GM21515 (cell line): Measurements from ENCODE around the gene HAPLN2.
"Not testable (repeated sequence)": the region's sequence is repeated elsewhere in the genome, so short reads cannot be mapped to it uniquely, and the experiment has no call there.

Experiments
- ATAC-seq: cut with Tn5 transposase; IDR thresholded peaks from one replicate; pipeline ENCODE4 v1.9.1; 2021; ENCODE audit not compliant: unreplicated experiment

Gene HAPLN2

DNA sequence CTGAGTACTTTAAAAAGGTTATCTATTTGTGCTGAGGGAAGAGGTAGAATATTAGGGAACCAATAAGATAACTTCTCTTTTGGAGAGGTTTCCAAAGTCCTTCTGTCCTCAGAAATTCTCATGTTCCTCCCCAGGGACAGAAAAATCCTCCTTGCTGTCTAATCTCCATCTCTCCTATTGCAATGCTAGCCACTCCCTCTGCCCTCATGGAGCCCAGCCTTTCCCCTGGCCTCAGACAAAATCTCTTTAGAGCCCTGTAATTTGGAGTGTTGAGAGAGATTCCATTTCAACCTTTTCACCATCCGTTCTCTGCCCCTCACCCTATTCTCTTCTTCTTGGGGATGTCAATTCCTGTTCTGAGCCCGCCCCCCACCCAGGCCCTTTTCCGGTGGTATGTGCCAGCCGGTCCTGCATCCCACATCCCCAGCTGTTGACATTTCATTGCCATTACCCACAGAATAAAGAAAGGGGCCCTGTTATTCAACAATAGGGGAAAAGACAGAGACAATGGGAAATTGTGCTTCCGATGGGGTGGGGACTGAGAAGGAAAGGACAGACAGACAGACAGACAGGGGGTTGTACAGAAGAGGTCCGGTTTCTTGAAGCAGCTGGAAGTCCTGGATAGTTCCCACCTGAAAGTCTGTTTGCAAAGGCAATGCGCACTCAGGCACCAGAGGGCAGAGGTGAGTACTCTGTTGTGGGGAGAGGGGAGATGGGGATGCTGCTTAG lies at the start of gene HAPLN2:
Gene HAPLN2 (plus strand): TSS at position 563 of the 729 bp plus-strand sequence. CDS start 4,076 bp downstream, outside the sequence.
- no peak for ATAC-seq

DNA sequence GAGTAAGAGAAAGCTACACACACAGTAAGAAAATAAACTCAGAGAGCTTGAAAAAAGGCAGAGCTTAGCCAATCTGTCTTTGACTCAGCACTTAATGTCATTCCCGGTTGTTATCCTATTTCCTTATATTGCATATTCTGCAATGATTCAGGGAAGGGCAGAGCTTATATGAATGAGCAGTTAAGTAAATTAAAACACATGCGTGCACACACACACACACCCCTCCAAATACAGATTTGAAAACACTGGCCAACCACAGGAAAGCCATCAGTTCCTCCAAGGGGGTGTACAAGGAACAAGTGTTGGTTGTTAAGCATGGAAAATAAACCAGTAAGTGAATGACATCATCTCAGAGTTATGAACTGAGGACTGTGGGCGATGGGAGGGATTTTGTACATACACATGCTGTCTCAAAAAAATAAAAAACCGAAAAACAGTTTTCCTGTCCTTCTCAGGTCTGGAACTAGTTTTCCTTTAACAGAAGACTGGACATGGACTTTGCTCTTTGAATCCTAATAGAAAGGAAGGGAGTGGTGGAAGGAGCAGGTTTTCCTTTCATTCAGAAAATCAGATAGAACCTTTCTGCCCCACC lies 47.9 kb upstream of the HAPLN2 start:
- ATAC-seq: no peak

- ATAC-seq: peak; percentile 84
These were observed 47.1 kb upstream of the HAPLN2 start, which contains the start of gene IQGAP3 for GRCh38 chr1:156571919-156572662. IQGAP3 (minus strand) TSS chr1:156572565; CDS start chr1:156572529, 36 bp downstream.

DNA sequence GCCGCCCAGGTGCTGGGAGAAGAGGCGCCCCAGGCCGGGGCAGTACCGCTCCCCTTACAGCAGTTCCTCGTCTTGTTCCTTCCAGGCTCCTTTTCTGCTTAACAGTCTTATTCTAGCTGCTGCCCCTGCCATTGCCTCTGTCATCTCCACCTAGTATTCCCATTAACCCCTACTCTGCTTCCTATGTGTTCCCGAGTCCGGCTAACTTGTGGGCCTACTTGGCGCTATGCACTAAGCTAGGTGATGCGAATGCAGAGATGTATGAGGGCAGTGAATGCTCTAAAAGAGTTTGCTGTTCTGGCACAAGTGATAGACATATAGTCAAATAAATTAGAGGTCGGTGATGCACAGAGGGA lies 46.6 kb upstream of the HAPLN2 start:
- no peak for ATAC-seq

- no peak for ATAC-seq
These were observed 45.1 kb upstream of the HAPLN2 start for GRCh38 chr1:156574039-156574633.

GRCh38 chr1:156577550-156577949 lies 41.7 kb upstream of the HAPLN2 start:
- no peak for ATAC-seq

DNA sequence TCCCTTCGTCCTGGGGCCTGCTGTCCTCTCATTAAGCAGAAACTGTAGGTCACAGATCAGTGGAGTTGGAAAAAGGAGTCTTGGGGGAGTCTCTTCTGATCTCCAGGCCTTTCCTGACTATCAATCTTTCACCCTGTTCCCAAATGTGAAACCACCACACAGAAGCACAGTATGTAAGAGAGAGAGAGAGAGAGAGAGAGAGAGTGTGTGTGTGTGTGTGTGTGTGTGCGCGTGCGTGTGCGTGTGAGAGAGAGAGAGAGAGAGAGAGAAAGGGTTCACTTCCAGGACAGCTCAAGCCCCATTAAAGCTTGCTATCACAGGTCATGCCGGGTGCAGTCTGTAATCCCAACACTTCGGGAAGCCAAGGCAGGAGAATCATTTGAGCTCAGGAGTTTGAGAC lies 41.2 kb upstream of the HAPLN2 start:
- ATAC-seq: no peak

DNA sequence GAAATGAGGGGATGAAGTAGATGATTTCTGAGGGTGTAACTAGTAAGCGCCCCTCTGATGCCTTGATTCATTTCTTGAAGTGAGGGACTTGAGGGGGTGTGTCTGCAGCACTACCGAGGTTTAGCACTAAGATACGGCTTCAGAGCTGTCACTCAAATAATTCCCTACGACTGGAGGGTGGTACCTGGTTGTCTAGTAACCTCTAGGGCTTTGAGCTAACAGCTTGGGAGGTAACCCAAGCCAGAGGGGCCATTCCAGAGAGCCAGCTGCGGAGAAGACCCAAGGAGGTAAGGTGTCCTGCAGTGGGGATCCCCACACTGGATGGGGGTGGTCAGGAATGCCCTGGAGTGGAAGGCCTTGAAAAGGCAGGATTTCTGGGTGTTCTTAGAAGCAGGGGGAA lies 39.7 kb upstream of the HAPLN2 start, which contains the start of gene TTC24:
Gene TTC24 (plus strand): TSS at position 252 of the 400 bp plus-strand sequence. CDS start 1,642 bp downstream, outside the sequence.
- no peak for ATAC-seq

GRCh38 chr1:156581661-156582387 lies 37.4 kb upstream of the HAPLN2 start:
- ATAC-seq: no peak

GRCh38 chr1:156582388-156583017 lies 36.7 kb upstream of the HAPLN2 start:
- no peak for ATAC-seq

DNA sequence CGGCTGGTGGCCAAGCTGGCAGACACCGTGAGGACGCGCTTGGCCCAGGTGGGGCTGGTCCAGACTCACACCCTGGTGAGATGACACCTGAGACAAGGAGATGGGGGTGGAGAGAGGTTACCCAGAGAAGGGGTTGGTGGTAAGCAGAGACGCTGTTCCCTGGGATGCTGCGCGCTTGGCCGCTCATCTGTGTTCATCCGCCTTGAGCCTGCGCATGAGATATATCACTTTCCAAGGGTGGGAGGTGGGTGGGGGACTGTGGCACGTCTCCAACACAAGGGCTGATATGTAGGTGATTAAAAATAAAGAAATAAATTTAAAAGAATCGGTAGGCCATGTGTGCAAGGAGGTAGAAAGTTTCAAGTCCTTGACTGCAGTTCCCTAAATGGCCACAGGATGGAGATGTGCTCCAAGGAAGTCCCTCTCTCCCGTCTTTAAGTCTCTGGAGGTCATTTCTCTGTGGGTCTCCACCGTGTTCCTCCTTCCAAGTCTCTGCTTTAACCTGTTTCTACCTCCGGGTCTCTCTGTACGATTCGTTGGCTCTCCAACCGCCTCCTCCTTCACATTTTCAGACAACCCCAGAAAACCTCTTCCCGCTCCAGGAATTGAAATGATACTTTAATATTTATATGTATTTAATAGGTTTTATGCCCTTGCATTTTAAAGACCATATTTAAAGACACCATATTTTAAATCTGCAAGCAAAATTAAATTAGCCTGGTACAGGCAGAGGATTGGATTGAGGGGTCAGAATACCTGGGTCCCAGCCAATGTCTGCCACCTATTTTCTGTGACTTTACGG lies 35.2 kb upstream of the HAPLN2 start:
- ATAC-seq: no peak

DNA sequence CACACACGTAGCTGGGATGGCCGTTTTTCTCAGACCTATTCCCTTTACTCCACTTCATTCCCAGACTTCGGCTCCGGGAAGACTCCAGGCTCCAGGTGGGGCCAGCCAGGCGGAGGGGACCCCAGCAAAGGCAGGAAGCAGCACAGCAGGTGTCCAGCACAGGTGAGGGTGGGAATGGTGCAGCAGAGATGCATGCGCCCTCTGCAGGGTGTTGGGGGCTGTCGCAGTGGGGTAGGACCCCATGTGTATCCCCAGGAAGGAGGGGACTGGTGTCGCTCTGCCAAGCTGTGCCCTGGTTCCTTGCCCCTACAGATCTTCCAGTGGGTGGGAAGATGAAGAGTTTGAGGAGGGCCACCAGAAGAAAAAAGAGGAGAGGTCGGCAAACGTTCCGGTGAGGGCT lies 34.4 kb upstream of the HAPLN2 start:
- no peak for ATAC-seq

GRCh38 chr1:156586323-156586722 lies 32.9 kb upstream of the HAPLN2 start:
- no peak for ATAC-seq

GRCh38 chr1:156586892-156587477 lies 32.2 kb upstream of the HAPLN2 start:
- no peak for ATAC-seq

- not testable (repeated sequence) for ATAC-seq
These were observed 31.3 kb upstream of the HAPLN2 start for GRCh38 chr1:156587927-156588326.

DNA sequence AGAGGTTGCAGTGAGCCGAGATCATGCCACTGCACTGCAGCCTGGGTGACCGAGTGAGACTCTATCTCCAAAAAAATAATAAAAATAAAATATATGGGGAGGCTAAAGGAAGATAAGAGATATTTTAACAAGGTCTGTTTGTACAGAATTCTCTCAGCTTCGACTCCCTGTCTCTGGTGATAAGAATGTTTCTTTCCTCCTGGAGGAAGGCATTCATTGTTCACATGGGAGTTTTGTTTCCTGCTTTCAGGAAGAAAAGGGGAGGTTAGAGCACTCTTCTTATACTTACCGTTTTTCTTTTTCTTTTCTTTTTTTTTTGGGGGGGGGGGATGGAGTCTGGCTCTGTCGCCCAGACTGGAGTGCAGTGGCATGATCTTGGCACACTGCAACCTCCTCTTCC lies 29.7 kb upstream of the HAPLN2 start:
- no peak for ATAC-seq

GRCh38 chr1:156590326-156591180 lies 28.7 kb upstream of the HAPLN2 start:
- no peak for ATAC-seq

GRCh38 chr1:156591181-156591431 lies 28.1 kb upstream of the HAPLN2 start:
- peak; percentile 20 for ATAC-seq
